Neutrophil (primary cell): ENCODE measurements around the gene NEURL2.

ENCODE experiments used
- H3K27ac ChIP-seq: fragments of 200-600 bp; sonication (generic); 2 replicates; pipeline ENCODE4 v1.5.1; 2016; ENCODE audit warnings: mild to moderate bottlenecking, moderate library complexity
- H3K27me3 ChIP-seq: fragments of 200-600 bp; sonication (generic); 2 replicates; pipeline ENCODE4 v1.6.0; 2016; ENCODE audit warnings: mild to moderate bottlenecking
- H3K36me3 ChIP-seq: fragments of 200-600 bp; sonication (generic); 2 replicates; pipeline ENCODE4 v1.5.1; 2017
- H3K4me1 ChIP-seq, 2 experiments: fragments of 200-600 bp in 1 of 2; sonication (generic) in 1 of 2; 1 replicate in 1 of 2; 2 replicates in 1 of 2; pipeline versions ENCODE4 v1.5.1 to v1.6.1; 2013 to 2016; ENCODE audit warnings: low read depth in 1 of 2, low read length in 1 of 2, mild to moderate bottlenecking in 1 of 2, moderate library complexity in 1 of 2; ENCODE audit not compliant: control insufficient read depth in 1 of 2, insufficient read depth in 1 of 2
- H3K4me3 ChIP-seq, 2 experiments: fragments of 200-600 bp in 1 of 2; sonication (generic) in 1 of 2; 1 replicate in 1 of 2; 2 replicates in 1 of 2; pipeline ENCODE4 v1.5.1; 2013 to 2016; ENCODE audit warnings: low read depth in 1 of 2, low read length in 1 of 2, mild to moderate bottlenecking in 1 of 2, moderate library complexity in 1 of 2
- H3K9me3 ChIP-seq: fragments of 200-600 bp; sonication (generic); 2 replicates; pipeline ENCODE4 v1.5.1; 2016
- CTCF ChIP-seq: fragments of 200-600 bp; sonication (generic); IDR thresholded peaks from 2 replicates; pipeline ENCODE4 v1.5.1; 2016; ENCODE audit warnings: antibody characterized with exemption

The NEURL2 gene

GRCh38 chr20:45896641-45897161 is 5.7 kb upstream of the NEURL2 start:
- Histone ChIP-seq H3K4me3 (no peak overlapping the region), H3K27me3 (no peaks in the 10 kb centered on the region), H3K27ac (no peak overlapping the region), H3K4me1 (peaks cover 29% of the 10 kb centered on the region in 2 experiments), H3K9me3 (no peaks in the 10 kb centered on the region), H3K36me3 (peaks cover 64% of the 10 kb centered on the region)
- TF ChIP-seq CTCF, result no peak

- H3K4me1 ChIP-seq, result peaks cover 41 to 46% of the 10 kb centered on the region in 2 experiments
- H3K9me3 ChIP-seq, result no peaks in the 10 kb centered on the region
- H3K27me3 ChIP-seq, result no peaks in the 10 kb centered on the region
- peaks cover 64% of the 10 kb centered on the region for H3K36me3 ChIP-seq
- no peak overlapping the region for H3K27ac ChIP-seq
- TF ChIP-seq CTCF, result no peak
- H3K4me3 ChIP-seq, result no peak overlapping the region
Observed at GRCh38 chr20:45894797-45895196, 3.8 kb upstream of the NEURL2 start.

GRCh38 chr20:45893831-45894230 is 2.8 kb upstream of the NEURL2 start:
- H3K4me3 ChIP-seq, result no peak overlapping the region
- peaks cover 54% of the 10 kb centered on the region for H3K36me3 ChIP-seq
- no peaks in the 10 kb centered on the region for H3K9me3 ChIP-seq
- H3K4me1 ChIP-seq, result peaks cover 41 to 46% of the 10 kb centered on the region in 2 experiments
- no peak for TF ChIP-seq CTCF
- peak overlapping the region; percentile 88 for H3K27ac ChIP-seq
- H3K27me3 ChIP-seq, result no peaks in the 10 kb centered on the region

GRCh38 chr20:45892828-45893500 is 2.0 kb upstream of the NEURL2 start:
- H3K27me3 ChIP-seq, result no peaks in the 10 kb centered on the region
- peaks cover 41 to 46% of the 10 kb centered on the region in 2 experiments for H3K4me1 ChIP-seq
- peaks cover 45% of the 10 kb centered on the region for H3K36me3 ChIP-seq
- H3K9me3 ChIP-seq, result no peaks in the 10 kb centered on the region
- no peak for TF ChIP-seq CTCF
- peak overlapping the region; percentile 91 to 94 for H3K4me3 ChIP-seq
- H3K27ac ChIP-seq, result peak overlapping the region; percentile 88

GRCh38 chr20:45892049-45892825 is 1.2 kb upstream of the NEURL2 start:
- no peak for TF ChIP-seq CTCF
- Histone ChIP-seq H3K27ac (peak overlapping the region; percentile 88), H3K4me1 (peaks cover 41 to 46% of the 10 kb centered on the region in 2 experiments), H3K27me3 (no peaks in the 10 kb centered on the region), H3K36me3 (peaks cover 38% of the 10 kb centered on the region), H3K4me3 (peak overlapping the region; percentile 91 to 94), H3K9me3 (no peaks in the 10 kb centered on the region)
